GM18520 (cell line): ENCODE results near the gene TEKT2.

Experiments used
- ATAC-seq: cut with Tn5 transposase; IDR thresholded peaks from one replicate; pipeline ENCODE4 v1.9.1; 2021; ENCODE audit not compliant: unreplicated experiment

The TEKT2 gene

GRCh38 chr1:36101546-36101945 lies 17.7 kb downstream of the TEKT2 start:
- no peak for ATAC-seq

DNA sequence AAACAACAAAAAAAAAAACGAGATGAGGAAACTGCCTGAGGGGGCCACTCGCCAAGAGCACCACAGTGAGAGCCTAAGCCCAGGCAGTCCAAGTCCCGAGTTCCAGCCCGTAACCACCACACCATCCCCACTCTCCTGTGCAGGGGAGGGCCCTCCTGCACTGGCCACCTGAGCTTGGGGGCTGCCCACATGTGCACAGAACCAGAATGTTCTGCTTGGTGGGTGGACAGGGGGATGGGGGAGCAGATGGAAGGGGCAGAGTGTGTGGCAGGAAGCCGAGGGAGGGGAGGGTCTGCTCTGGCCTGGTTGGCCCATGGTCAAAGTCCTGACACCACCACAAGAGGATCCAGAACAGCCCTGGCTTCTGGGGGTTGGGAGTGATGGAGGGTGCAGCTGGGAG lies 22.4 kb downstream of the TEKT2 start:
- ATAC-seq = no peak

DNA sequence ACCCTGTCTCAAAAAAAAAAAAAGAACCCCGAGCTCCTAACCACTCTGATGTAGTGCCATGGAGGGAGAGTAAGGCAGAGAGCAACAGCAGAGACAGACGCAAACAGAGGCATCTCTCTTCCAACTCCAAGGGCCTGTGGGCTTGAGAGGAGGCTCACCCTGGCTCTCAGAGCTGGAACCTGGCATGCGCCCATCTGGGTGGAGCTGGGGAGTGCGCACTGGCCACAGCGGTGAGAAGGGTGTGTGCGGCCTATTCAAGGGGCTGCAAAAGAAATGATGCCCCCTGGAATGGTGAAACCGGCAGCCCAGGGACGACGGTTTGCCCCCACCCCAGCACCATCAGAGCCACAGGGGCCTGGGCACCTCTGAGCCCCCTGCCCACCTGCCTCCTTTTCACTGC lies 23.5 kb downstream of the TEKT2 start:
- no peak for ATAC-seq

GRCh38 chr1:36108314-36108713 lies 24.4 kb downstream of the TEKT2 start:
- no peak for ATAC-seq

DNA sequence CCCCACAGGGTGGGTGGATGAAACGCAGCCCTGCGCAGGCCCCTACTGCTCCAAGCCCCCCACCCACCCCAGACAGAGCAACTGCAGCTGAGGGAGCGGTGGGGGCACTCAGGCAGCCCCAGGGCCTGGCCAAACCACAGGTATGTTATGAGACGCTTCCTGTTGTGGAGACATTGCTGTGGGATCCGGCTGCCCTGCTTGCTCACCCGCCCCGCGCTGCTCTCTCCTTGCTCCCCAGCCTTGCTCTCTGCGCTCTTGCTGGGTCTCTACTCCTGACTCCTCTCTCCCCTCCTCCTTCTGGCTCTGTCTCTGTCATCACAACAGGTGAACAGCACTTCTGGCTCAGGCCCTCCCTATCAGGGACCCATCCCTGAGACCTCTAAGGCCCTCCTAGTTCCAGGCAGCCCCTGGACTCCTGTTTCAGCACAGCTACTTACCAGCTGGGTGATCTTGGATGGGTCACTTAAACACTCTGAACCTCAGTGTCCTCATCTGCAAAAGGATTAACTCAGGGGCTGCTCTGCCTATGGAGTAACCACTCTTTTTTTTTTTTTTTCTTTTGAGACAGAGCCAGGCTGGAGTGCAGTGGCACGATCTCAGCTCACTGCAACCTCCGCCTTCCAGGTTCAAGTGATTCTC lies 25.3 kb downstream of the TEKT2 start:
- no peak for ATAC-seq

DNA sequence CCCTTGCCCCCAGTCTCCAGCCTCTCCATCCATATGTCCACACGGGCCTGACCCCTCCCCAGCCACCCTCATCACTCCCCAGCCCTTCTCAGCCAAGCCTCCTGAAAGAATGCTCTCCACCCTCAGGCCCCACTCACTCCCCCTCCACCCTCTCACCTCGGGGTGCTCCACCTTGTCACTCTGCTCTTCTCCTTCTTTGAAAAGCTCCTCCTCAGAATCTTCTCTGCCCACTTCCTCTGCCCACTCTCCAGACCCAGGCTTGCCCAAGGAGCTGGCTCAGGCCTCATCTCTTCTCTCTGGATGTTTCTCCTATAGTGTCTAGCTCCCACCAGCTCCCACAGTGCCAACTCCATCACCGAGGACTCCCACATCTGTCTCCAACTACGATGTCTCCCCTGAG lies 27.3 kb downstream of the TEKT2 start:
- ATAC-seq = no peak

GRCh38 chr1:36112823-36113222 lies 28.9 kb downstream of the TEKT2 start:
- ATAC-seq = no peak

DNA sequence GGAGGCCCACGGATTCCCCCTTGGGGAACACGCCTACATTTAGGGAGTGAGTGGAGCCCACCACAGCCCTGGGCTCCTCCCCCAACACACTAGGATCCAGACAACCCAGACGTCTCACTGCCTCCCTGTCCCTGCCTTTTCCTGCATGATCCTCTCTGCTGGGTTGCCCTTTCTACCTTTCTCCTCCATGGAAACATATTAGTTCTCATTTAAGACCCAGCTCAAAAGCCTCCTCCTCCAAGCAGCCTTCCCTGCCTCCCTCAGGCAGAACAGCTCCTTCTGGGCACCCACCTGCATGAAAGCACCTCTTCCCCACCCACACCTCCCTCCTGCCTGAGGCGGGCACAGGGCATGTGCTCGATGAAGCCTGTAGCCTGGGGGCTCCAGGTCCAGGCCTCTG lies 30.5 kb downstream of the TEKT2 start:
- ATAC-seq = no peak

GRCh38 chr1:36115200-36115669 lies 31.3 kb downstream of the TEKT2 start:
- ATAC-seq = no peak

DNA sequence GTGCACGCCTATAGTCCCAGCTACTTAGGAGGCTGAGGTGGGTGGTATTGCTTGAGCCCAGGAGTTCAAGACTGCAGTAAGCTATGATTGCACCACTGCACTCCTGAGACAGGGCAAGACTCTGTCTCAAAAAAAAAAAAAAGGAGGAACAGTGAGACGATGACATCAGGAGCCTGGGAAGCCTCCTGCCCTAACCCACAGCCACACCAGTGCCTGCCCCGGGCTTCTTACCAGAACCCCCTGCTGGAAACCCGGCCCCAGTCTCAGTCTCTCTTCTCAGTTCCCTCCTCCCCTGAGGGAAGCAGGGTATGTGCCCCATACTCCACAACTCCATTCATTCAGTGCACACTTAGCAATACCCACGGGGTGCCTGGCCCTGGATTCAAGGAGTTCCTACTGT lies 32.0 kb downstream of the TEKT2 start:
- no peak for ATAC-seq

DNA sequence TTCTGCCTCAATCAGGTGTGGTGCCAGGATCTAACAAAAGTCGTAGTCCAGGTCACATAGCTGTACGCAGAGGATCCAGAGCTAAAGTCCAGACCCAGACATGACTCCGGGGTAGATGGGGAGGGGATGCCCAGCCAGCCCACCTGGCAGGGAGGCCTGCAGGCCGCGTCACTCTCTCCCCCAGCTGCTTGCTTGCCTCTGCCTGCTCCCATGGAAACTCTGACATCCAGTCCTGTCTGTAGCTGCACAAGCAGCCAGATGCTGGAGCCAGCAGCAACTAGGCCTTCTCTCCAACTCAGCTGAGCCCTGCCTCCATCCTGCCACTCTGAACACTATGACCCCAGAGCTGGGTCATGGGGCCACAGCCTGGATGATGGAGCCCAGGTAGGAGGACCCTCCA lies 33.0 kb downstream of the TEKT2 start:
- ATAC-seq = no peak

GRCh38 chr1:36118447-36119204 lies 34.7 kb downstream of the TEKT2 start:
- no peak for ATAC-seq

- ATAC-seq = no peak
Measured at GRCh38 chr1:36119456-36119855, 35.6 kb downstream of the TEKT2 start.

DNA sequence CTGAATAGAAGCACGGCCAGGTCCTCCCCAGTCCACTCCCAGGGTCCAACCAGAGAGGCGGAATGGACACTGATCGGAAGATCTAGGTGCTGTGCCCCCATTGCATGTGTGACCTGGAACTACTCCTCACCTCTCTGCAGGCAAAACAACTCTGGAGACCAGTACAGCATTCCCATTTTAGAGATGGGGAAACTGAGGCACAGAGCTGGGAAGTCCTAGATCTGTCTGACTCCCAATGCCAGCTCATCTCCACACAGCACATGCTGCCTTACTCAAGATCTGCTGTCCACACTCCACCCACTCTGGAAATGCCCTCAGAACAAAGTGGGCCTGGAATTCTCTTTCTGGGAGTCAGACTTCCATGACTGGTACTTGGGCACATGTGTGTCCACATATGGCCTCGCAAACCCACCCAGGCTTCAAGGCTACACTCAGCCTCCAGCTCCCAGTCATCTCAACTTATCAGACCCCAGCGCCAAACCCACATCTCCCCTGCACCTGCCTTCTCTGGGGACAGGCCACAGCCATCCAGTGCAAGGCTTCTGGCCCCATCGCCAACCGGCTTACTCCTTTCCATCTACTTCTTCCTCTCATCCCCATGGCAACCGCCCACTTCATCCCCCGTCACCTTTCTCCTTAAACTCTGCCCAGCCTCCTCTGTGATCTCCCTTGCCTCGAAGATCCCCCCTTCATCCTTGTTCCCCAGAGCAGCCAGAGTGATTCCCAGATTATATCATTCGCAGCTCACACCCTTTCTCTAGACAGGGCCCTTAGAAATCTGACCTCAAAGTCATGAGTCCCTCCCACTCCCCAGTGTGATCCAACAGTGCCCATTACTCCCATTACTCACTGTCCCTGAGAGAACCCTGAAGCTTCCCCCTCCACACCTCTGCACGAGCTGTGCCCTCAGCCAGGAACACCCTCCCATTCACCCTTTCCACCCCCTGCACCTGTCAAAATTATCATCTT lies 38.5 kb downstream of the TEKT2 start:
- ATAC-seq = no peak

GRCh38 chr1:36123356-36123755 lies 39.5 kb downstream of the TEKT2 start:
- ATAC-seq = no peak

DNA sequence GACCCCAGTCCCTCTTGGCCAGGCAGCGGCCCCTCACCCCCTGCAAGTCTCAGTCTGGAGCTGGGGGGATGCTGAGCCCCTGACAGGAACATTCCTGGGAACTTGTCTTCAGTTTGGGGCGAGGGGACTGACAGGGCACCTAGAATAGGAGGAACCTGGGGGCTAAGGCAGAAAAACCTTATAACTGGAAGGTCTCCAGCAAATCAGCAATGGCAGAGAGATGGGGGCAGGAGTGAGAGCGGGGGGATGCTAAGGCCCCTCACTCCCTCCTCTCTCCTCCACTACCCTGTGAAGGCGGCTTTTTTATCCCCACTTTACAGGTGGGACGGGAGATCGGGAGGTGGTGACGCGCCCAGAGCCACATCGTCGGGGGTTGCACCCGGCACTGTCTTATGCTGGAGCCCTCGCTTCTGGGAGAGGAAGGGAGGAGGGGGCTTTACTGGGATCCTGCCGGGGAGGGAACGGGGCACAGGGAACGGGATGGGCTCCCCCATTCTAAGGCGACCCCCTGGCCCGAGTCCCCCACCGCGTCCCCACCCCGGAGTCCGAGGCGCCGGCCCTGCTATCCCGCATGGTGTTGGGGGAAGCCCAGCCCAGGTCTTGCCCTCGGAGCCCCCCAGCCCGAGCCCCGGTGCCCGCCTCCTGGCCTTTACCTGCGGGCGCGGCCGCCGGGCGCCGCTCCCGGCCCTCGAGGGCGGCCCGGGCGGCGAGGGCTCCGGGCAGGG lies 40.7 kb downstream of the TEKT2 start:
- ATAC-seq = no peak

DNA sequence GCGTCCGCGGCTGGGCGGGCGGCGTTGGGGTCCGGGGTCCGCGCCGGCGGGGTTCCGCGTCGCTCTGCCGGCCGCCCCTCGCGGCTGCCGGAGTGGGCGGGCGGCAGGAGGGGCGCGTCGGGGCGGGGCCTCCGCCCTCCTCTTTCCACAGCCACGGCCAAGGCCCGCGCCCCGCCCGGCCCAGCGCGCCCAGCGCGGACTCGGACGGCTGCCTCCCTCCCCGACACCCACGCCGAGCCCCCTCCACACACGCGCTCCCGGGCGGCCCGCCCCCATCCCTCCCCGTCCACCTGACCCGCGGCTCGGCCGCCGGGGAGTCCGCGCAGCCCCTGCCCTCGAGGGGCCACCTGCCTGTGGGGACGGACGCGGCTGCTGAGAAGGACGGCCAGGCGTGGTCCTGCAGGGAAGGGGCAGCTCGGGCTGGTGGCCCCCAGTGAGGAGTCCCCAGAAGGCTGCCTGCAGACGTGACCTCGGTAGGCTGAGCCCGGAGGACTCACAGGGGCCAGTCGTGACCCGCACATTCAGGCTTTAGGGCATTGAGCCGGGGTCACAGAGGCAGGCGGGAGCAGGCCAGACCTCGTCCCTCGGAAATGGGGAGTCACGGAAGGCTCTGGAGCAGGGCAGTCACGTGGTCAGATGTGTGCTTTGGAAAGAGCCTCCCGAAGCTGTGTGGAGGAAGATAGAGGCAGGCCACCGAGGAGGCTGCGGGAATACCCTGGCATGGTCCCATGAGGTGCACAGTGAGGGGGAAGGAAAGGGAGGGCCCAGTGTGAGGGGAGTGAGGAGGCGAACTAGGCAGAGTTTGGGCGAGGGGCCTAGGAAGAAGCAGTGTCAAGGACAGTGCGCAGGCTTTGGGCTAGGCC lies 41.5 kb downstream of the TEKT2 start, which contains the start of gene COL8A2:
Gene COL8A2, minus strand, starts transcription at position 94 of the 863 bp plus-strand sequence. CDS start 24,980 bp downstream, outside the sequence.
- ATAC-seq = no peak

GRCh38 chr1:36126005-36126716 lies 42.3 kb downstream of the TEKT2 start:
- ATAC-seq = no peak
